ENCODE results near the gene GRIP2. TPM values are rescaled to one million over a fixed set of nuclear protein-coding genes. Genes with fewer than 3 reads are reported as not detected.

The GRIP2 gene
- total and polyA plus RNA-seq, 2 donors (not counting 1 experiment from before 2014, with no cell fraction given): under 0.01 to 0.87 TPM

- TF ChIP-seq CTCF (conservative IDR thresholded peaks at IDR 0.05 in 1 of 2, IDR thresholded peaks at IDR 0.05 in 1 of 2; ENCODE audit: low read depth in 1 of 2, low read length in 2 of 2): no peak
- no peak for TF ChIP-seq EZH2 (IDR thresholded peaks at IDR 0.05; ENCODE audit: low read length, missing control alignments)
- Histone ChIP-seq H2AFZ (ENCODE audit: low read length) (no peak overlapping the region), H3K4me1 (ENCODE audit: control insufficient read depth, extremely low read depth, insufficient read depth, low read length) (no peaks in the 10 kb centered on the region), H3K36me3 (ENCODE audit: control insufficient read depth, insufficient read depth, low read length) (no peaks in the 10 kb centered on the region), H3K4me3 (replicated peaks in 1 of 4; ENCODE audit: control extremely low read depth in 1 of 4, insufficient read depth in 1 of 4, low read depth in 3 of 4, low read length in 4 of 4) (no peak overlapping the region), H3K27ac (ENCODE audit: insufficient read depth, low read length) (no peak overlapping the region), H3K4me2 (ENCODE audit: extremely low read depth, insufficient read depth, low read length) (no peak overlapping the region), H3K9me3 (ENCODE audit: control insufficient read depth, insufficient read depth, low read depth, low read length) (no peaks in the 10 kb centered on the region), H4K20me1 (ENCODE audit: control insufficient read depth, extremely low read depth, insufficient read depth, low read length) (no peaks in the 10 kb centered on the region), H3K9ac (ENCODE audit: insufficient read depth, low read length) (no peak overlapping the region), H3K27me3 (ENCODE audit: control insufficient read depth, insufficient read depth, low read length) (no peaks in the 10 kb centered on the region), H3K79me2 (ENCODE audit: control insufficient read depth, insufficient read depth, low read length) (no peaks in the 10 kb centered on the region)
- no peak for DNase-seq (ENCODE audit: low read depth in 2 of 2)
Measured at GRCh38 chr3:14519406-14519805, 20.7 kb downstream of the GRIP2 start.

- Histone ChIP-seq H3K27me3 (ENCODE audit: control insufficient read depth, insufficient read depth, low read length) (no peaks in the 10 kb centered on the region), H3K79me2 (ENCODE audit: control insufficient read depth, insufficient read depth, low read length) (no peaks in the 10 kb centered on the region), H3K9me3 (ENCODE audit: control insufficient read depth, insufficient read depth, low read depth, low read length) (no peaks in the 10 kb centered on the region), H3K4me2 (ENCODE audit: extremely low read depth, insufficient read depth, low read length) (no peak overlapping the region), H3K36me3 (ENCODE audit: control insufficient read depth, insufficient read depth, low read length) (no peaks in the 10 kb centered on the region), H3K4me3 (replicated peaks in 1 of 4; ENCODE audit: control extremely low read depth in 1 of 4, insufficient read depth in 1 of 4, low read depth in 3 of 4, low read length in 4 of 4) (no peak overlapping the region), H3K4me1 (ENCODE audit: control insufficient read depth, extremely low read depth, insufficient read depth, low read length) (no peaks in the 10 kb centered on the region), H3K9ac (ENCODE audit: insufficient read depth, low read length) (no peak overlapping the region), H3K27ac (ENCODE audit: insufficient read depth, low read length) (no peak overlapping the region), H2AFZ (ENCODE audit: low read length) (no peak overlapping the region), H4K20me1 (ENCODE audit: control insufficient read depth, extremely low read depth, insufficient read depth, low read length) (no peaks in the 10 kb centered on the region)
- TF ChIP-seq CTCF (conservative IDR thresholded peaks at IDR 0.05 in 1 of 2, IDR thresholded peaks at IDR 0.05 in 1 of 2; ENCODE audit: low read depth in 1 of 2, low read length in 2 of 2) (no peak), EZH2 (IDR thresholded peaks at IDR 0.05; ENCODE audit: low read length, missing control alignments) (no peak)
- no peak for DNase-seq (ENCODE audit: low read depth in 2 of 2)
Measured at GRCh38 chr3:14518893-14519292, 21.2 kb downstream of the GRIP2 start.

GRCh38 chr3:14518432-14518802 is 21.7 kb downstream of the GRIP2 start:
- H3K79me2 ChIP-seq (ENCODE audit: control insufficient read depth, insufficient read depth, low read length): no peaks in the 10 kb centered on the region
- no peaks in the 10 kb centered on the region for H3K27me3 ChIP-seq (ENCODE audit: control insufficient read depth, insufficient read depth, low read length)
- H3K9me3 ChIP-seq (ENCODE audit: control insufficient read depth, insufficient read depth, low read depth, low read length): no peaks in the 10 kb centered on the region
- no peak overlapping the region for H2AFZ ChIP-seq (ENCODE audit: low read length)
- H3K4me2 ChIP-seq (ENCODE audit: extremely low read depth, insufficient read depth, low read length): no peak overlapping the region
- no peak for DNase-seq (ENCODE audit: low read depth in 2 of 2)
- no peak overlapping the region for H3K4me3 ChIP-seq (replicated peaks in 1 of 4; ENCODE audit: control extremely low read depth in 1 of 4, insufficient read depth in 1 of 4, low read depth in 3 of 4, low read length in 4 of 4)
- no peak overlapping the region for H3K27ac ChIP-seq (ENCODE audit: insufficient read depth, low read length)
- no peak overlapping the region for H3K9ac ChIP-seq (ENCODE audit: insufficient read depth, low read length)
- H4K20me1 ChIP-seq (ENCODE audit: control insufficient read depth, extremely low read depth, insufficient read depth, low read length): no peaks in the 10 kb centered on the region
- TF ChIP-seq CTCF (conservative IDR thresholded peaks at IDR 0.05 in 1 of 2, IDR thresholded peaks at IDR 0.05 in 1 of 2; ENCODE audit: low read depth in 1 of 2, low read length in 2 of 2): no peak
- TF ChIP-seq EZH2 (IDR thresholded peaks at IDR 0.05; ENCODE audit: low read length, missing control alignments): no peak
- no peaks in the 10 kb centered on the region for H3K4me1 ChIP-seq (ENCODE audit: control insufficient read depth, extremely low read depth, insufficient read depth, low read length)
- H3K36me3 ChIP-seq (ENCODE audit: control insufficient read depth, insufficient read depth, low read length): no peaks in the 10 kb centered on the region
